NCI-H446 (cell line): ENCODE results near the gene ACKR4.
"Not testable (repeated sequence)": the region's sequence is repeated elsewhere in the genome, so short reads cannot be mapped to it uniquely, and the experiment has no call there.

Source experiments
- DNase-seq, 2 experiments: peaks; one replicate each; lab custom pipeline; 2025; lab: John Stamatoyannopoulos, UW

ACKR4 gene

DNA sequence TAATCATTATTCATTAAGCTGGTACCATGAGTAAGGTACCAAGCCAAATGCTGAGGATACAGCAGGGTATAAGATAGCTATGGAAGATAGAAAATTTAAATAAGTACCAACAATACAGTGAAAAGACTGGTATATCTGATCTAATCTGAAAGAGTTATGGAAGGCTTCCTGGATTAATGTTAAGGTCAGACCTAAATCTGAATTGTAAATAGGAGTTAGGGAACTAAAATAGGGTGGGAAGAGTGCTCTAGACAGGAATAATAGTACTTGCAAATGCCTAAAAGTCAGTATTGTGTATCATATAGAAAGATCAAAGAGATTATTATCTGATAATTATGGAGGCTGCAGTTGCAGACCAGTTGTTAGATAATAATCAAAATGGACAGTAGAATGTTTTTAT lies 2.6 kb upstream of the ACKR4 start:
- DNase-seq = no peak

DNA sequence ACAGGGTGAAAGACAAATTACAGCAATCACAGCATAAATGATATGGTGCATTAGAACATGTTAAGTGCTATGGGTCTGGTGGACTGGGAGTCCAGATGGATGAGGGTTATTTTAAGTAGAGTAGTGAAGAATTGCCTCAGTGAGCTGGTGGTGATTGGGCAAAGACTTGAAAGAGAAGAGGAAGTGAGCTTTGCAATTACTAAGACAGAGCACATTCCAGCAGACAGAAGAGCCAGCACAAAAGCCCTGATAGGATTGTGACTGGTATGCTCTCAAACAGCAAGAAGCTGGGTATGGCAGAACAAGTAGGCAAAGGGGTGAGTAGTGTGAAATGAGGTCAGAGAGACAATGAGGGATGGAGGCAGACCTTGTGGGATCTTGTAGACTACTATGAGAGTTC lies 2.1 kb upstream of the ACKR4 start:
- DNase-seq = no peak

DNA sequence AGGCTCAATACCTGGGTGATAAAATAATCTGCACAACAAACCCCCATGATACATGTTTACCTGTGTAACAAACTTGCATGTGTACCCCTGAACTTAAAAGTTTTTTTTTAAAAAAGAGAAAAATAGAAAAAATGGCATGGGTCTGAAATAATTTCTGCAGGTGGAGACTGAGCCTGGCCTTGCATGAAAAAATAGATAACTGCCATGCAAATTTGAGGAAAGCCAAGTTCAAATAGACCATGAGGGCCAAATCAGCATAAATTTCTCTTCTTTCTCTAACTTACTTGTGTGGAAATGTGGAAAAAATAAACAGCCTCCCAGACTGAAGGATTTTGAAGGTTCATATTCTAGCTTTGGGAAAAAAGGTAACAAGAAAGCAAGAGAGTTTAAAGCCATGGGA lies 744 bp upstream of the ACKR4 start:
- DNase-seq = no peak

DNA sequence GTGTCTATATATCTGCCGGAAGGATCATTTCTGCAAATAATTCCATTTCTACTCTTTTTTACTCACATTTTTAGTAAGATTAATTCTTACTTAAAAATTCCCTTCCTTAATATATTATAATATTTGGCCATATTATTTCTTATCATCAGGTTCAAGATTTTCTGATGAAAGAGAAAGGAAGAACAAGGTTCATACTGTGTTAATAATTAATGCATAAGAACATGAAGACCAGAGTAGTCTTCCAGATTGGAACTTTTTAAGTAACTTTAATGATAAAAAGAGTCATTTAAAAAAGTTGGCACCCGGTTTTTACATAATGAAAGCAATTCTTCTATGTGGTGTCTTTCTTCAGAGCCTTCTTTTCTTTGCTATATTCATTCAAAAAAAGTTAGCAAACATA lies 590 bp downstream of the ACKR4 start:
- no peak for DNase-seq

DNA sequence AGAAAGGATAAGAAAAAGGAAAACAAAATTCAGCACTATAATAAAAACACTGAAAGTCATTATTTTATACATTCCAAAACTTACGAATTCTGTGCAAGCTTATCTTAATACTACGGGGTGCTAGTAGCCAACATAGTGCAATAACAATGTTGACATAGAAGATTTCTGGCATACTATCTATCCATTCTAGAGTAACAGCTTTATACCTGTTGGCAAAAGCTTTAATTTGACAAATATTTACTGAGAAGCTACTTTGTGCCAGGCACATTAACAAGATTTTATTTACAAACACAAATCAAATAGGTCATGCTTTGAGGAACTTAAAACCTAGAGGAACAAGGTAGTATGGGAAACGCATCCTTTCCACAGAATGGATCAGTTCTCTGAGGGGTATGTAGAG lies 1.1 kb downstream of the ACKR4 start:
- DNase-seq = no peak

DNA sequence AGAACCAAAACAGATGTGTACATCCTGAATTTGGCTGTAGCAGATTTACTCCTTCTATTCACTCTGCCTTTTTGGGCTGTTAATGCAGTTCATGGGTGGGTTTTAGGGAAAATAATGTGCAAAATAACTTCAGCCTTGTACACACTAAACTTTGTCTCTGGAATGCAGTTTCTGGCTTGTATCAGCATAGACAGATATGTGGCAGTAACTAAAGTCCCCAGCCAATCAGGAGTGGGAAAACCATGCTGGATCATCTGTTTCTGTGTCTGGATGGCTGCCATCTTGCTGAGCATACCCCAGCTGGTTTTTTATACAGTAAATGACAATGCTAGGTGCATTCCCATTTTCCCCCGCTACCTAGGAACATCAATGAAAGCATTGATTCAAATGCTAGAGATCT lies 3.5 kb downstream of the ACKR4 start:
- not testable (repeated sequence) for DNase-seq

DNA sequence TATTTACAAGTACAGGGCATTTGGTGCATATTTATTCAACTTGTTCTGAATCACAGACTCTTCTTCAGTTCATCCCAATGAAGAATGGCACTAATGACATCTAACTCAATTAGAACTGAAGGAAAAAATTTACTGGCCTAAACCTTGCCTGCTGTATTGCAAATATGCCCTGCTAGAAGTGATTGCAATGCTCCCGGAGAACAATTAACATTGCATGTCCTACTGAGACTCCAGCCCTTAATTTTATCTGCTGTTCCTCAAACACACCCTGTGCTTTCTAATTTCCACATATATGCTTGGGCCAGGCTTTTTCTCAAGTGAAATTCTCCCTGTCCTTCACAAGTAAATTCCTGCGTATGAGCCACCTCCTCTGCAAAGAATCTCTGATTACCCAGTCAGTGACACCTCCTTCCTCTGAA lies 8.3 kb downstream of the ACKR4 start:
- no peak for DNase-seq

DNA sequence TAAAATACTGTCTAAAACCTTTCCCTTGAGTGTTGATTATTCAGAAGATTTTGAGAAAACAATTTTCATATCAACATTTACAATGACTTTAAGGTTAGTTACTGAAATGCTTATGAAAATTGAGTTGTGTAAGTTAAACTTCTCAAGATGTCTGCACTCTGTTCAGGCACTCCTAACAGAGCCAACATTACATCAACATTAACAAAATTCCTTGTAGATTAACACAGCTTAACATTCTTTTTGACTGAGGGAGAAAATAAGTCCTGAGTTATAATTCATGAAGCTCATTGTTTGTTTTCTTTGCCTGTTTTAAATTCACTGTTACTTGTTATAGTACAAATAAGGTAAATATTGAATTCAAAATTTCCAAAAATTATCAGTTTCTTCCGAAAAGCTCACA lies 9.0 kb downstream of the ACKR4 start:
- no peak for DNase-seq

DNA sequence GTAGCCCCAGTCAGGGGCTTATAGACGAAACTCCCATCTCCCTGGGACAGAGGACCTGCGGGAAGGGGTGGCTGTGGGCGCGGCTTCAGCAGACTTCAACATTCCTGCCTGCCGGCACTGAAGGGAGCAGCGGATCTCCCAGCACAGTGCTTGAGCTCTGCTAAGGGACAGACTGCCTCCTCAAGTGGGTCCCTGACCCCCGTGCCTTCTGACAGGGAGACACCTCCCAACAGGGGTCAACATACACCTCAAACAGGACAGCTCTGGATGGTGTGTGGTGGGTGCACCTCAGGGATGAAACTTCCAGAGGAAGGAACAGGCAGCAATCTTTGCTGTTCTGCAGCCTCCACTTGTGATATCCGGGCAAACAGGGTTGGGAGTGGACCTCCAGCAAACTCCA lies 9.6 kb downstream of the ACKR4 start:
- DNase-seq = not testable (repeated sequence)

DNA sequence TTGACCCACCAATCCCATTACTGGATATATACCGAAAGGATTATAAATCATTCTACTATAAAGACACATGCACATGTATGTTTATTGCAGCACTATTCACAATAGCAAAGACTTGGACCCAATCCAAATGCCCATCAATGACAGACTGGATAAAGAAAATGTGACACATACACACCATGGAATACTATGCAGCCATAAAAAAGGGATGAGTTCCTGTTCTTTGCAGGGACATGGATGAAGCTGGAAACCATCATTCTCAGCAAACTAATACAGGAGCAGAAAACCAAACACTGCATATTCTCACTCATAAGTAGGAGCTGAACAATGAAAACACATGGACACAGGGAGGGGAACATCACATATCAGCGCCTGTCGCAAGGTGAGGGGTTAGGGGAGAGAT lies 18.2 kb downstream of the ACKR4 start:
- DNase-seq = not testable (repeated sequence)

DNA sequence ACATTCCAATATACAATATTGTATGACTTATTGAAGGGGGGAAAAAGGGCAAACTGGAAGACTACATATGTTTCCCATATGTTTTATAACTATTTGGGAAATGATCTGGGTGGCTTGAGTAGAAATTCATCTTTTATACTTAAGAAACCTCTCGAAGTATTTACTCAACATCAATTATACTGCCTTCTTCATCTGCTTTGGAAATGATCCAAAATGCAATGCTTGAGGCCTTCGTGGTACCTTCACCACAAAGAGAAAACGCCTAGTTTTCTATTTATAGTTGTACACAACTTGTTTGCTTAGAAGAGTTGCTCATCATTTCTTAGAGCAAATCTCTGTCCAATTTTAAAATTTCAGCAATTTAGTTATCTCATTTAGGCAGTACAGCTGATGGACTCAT lies 18.8 kb downstream of the ACKR4 start:
- no peak for DNase-seq

DNA sequence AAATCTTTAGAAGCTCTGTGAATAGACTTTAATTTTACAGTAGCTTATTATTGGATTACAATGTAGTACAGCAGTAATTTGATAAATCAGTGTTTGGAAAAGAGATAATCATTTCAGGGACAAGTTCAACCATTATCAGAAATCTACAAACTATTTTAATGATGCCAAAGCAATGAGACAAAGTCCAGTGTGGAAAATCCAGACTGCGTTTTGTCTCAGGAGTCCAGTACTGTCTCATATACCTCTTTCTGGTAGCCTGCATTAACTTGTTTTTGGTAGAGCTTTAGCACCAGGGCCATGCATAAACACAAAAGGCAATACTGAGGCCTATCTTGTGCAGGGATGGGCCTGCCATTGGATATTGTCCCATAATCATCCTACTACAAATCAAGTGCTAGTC lies 19.7 kb downstream of the ACKR4 start:
- no peak for DNase-seq

DNA sequence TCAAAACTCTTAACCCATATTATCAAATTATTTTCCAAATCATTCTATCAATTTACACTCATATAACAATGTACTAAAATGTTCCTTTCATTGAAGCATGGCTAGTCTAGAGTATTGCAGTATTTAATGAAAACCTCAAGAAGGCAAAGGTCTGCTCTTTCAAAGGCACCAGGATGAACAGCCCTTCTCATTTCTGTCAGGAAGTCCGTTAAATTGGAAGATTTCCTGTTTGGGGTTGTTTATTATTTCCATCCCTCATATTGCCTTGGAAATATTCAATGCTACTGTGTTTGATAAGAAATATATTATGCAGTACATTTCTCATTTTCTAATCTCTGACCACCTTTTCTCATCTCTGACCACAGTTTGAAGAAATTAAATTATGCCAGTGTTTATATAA lies 25.1 kb downstream of the ACKR4 start:
- no peak for DNase-seq

DNA sequence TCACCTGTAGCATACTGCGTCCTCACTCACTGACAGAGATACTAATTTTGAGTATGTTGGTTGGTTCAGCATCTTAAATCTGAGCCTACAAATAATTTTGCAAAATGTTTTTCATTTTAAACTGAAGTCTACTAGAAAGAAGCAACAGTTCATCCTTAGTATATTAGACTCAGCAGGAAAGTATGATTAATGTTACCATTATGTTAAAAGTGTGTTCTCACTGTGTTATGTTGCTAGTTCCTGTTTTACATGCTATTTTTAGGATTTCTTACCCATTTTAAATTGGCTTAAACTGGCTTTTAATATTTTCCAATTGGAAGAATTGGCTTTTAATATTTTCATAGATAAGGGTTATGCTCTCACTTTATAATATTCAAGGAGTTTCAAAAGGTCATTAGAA lies 25.7 kb downstream of the ACKR4 start:
- no peak for DNase-seq

DNA sequence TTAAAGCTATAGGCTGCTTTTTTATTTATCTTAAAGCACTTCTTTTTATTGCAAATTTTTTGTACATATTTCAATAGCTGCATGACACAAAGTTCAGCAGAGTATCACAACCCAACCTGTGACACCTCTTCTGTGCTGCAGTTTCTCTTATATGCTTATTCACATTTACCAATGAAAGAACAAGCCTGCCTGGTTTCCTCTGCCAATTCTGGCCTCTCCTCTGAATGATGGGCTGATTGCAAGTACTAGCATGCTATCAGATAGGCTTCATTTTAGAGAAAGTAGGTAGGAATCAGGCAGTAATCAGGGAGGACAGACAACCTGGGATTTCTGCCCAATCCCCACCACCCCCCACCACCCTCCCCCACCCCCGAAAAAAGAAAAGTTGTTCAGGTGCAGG lies 26.6 kb downstream of the ACKR4 start:
- DNase-seq = no peak

DNA sequence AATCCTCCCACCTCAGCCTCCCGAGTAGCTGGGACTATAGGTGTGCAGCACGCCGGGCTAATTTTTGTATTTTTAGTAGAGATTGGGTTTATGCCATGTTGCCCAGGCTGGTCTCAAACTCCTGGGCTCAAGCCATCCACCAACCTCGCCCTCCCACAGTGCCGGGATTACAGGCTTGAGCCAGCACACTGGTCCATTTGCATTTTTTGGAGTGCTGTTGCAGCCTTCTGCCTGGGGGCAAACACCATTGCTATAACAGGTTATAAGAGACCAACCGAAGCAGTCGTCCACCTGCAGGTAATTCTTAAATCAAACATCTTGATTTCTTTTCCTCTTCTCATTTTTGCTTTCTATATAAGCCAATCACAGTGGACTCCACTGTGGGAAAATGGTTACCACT lies 27.7 kb downstream of the ACKR4 start:
- no peak for DNase-seq

DNA sequence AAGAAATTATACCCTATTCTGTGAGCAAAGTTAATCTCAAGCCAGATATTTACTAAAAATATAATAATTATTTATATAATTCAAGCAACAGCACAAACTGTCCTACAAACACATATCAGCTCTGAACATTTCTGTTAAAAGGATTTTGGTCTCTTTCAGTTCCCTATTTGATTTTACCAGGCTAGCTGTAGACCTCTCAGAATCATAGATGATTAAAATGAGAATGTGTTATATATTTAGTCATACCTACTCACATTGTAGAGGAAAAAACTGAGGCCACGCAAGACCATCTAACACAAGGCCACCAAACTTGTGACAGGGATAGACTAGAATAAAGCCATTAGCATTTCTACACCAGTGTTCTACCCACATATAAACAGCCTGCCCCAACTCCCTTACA lies 28.5 kb downstream of the ACKR4 start:
- no peak for DNase-seq

DNA sequence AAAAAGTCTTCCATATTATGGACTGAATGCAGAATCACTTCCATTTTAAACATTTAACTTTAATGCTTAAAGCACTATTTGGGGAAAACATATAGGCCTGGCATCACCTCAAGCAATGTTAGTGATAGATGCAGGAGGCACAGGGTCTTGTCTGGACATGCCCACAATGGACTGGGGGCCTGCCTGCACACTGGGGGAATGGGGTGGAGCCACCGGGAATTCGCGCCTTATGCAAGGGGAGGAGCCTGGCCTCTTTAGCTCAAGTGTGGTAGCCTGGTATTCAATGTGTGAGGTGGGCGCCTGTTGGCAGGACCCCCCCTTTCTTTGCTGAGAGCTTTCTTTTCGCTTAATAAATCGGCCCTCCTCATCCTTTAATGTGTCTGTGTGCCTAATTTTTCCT lies 29.9 kb downstream of the ACKR4 start:
- no peak for DNase-seq

DNA sequence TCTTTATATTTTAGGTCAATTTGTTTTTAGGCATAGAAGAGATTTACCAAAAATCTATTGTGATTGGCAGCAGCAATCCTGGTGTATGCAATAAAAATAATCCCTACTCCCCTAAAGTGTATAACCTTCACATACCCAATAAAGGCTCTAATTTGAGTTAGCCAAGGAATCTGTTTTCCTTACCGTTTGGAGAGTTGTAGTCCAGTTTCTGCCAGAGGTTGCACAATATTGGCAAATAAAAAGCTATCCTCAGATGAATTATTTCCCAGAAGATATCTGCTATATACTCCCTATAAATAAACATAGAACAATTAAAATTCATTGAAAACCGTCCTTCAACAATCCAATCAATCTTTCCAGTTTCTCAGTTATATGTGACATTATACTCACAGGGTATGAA lies 31.1 kb downstream of the ACKR4 start:
- DNase-seq = no peak

DNA sequence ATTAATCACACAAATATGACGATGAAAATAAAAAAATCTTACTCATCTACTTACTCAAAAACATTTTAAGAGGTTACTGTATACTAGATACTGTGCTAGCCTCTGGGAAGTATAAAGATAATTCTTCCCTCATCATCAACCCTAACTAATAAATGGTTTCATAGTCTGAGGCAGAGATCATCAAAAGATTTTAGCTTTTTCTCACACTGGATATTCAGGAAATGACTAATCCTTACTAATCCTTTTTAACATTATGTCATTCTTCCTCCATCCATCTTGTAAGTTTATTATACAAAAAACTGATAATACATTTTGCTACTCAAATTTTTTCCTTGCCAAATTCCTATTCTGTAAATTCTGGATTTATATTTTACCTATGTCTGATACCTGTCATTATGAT lies 32.9 kb downstream of the ACKR4 start:
- DNase-seq = no peak

DNA sequence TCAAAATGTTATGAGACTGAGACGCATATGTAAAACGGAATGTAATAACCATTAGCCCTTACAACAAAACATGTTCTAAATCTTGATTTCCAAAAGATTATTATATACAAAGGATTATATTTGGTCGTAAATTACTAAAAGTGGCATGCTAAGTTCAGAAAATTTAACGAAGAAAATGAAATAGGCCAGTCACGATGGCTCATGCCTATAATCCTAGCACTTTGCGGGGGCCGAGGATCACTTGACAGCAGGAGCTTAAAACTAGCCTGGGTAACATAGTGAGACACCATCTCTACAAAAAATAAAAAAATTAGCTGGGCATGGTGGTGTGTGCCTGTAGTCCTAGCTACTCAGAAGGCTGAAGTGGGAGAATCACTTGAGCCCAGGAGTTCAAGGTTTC lies 33.5 kb downstream of the ACKR4 start:
- DNase-seq = no peak

DNA sequence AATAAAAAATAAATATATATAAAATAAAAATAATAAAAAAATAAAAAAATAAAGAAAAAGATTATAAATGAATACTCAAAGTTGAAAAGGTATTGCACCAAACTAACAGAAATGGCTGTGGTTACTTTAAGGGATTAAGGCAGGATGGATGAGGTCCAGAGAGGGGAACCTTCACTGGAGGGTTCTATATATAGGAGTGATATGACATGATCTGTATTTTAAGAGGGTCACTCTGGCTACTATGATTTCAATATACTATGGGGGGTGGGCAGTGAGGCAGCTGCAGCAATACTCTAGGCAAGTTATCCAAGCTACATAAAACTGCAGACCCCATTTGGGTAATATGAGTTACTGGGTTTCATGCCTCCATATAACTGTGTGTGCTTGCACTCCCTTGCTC lies 38.0 kb downstream of the ACKR4 start:
- no peak for DNase-seq

DNA sequence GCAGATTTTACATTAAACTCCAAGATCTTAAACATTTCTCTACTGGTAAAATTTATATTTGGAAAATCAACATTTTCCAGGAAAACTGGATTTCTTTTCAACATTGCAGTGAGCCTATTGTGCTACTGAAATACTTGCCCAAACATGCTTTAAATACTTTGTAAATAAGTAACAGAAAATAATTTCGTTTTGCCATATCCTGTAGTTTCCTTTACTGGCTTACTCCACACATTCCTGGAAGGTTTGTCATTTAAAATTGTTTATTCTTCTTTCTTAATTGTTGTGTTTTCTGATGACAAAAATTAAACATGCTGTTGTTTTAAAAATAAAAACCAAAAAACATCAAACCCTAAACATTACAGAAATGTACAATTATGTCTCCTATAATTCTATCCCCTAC lies 40.5 kb downstream of the ACKR4 start:
- DNase-seq = no peak

DNA sequence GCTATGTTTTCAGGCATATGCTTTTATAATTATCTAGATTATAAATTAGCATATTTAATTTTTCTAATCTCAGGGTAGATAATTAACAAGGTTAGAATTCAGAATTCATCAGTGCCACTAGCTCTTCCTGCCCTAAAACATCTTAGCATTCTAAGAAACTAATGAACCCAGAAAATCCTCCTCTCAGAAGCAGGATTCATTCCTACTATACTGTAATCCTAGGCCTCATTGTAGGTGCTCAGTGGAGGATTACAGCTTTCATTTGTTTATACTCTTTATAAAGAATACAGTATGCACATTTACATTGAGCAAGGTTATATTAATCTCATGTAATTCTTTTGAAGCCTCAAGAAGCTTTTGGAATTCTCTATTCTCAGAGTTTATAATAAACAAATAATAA lies 41.6 kb downstream of the ACKR4 start:
- DNase-seq = no peak

DNA sequence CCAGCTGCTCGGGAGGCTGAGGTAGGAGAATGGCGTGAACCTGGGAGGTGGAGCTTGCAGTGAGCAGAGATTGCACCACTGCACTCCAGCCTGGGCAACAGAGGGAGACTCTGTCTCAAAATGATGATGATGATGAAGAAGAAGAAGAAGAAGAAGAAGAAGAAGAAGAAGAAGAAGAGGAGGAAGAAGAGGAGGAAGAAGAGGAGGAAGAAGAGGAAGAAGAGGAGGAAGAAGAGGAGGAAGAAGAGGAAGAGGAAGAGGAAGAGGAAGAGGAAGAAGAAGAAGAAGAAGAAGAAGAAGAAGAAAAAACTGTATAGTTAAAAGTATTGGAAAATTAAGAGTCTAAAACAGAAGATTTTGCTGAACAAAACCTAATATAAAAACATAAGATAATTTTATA lies 44.4 kb downstream of the ACKR4 start:
- not testable (repeated sequence) for DNase-seq
